Stimulated activated CD8-positive, alpha-beta memory T cell treated with anti-CD3 and anti-CD28 coated beads, Interleukin-2, amount 100 ng/mL, for 48 hours (primary cell): ENCODE data around the gene CSTPP1.
"Not testable (repeated sequence)": the region's sequence is repeated elsewhere in the genome, so short reads cannot be mapped to it uniquely, and the experiment has no call there.

ENCODE experiments used
- DNase-seq, 2 donors: peaks; one replicate each; pipeline ENCODE4 v3.0.0-alpha.2; 2020; ENCODE audit warnings: low read depth in 2 of 2

Gene CSTPP1

GRCh38 chr11:47207459-47207858 is 270.9 kb downstream of the CSTPP1 start:
- no peak for DNase-seq

DNA sequence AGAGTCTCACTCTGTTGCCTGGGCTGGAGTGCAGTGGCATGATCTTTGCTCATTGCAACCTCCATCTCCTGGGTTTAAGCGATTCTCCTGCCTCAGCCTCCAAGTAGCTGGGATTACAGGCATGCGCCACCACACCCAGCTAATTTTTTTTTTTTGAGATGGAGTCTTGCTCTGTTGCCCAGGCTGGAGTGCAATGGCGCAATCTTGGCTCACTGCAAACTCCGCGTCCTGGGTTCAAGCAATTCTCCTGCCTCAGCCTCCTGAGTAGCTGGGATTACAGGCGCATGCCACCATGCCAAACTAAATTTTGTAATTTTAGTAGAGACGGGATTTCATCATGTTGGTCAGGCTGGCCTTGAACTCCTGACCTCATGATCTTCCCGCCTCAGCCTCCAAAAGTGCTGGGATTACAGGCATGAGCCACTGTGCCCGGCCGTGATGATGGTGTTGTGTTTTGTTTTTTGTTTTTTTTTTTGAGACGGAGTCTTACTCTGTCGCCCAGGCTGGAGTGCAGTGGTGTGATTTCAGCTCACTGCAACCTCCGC is 271.5 kb downstream of the CSTPP1 start:
- not testable (repeated sequence) for DNase-seq

DNA sequence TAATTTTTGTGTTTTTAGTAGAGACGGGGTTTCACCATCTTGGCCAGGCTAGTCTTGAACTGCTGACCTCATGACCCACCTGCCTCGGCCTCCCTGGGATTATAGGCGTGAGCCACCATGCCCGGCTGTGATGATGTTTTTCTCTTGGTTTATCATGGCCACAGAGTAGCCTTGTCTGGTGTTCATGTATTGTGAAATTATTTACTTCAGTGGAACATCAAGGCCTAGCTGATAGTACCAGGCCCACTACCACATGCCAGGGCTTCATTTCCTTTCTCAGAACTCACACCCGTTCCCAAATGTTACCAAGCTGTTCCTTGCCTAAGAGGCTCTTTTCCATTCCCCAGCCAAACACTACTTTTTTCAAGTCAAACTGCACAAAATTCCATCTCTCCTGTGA is 272.1 kb downstream of the CSTPP1 start:
- no peak for DNase-seq
